Fibroblast of peridontal ligament (primary cell): ENCODE measurements around the gene PBXIP1.

ENCODE experiments used
- DNase-seq: peaks from one replicate; pipeline ENCODE4 v3.0.0-alpha.2; 2010; ENCODE audit errors: extremely low read depth

PBXIP1 gene

GRCh38 chr1:154895798-154896197 is 60.1 kb downstream of the PBXIP1 start:
- DNase-seq, result peak; percentile 14
